ENCODE results near the gene C1QTNF8.

C1QTNF8 gene

DNA sequence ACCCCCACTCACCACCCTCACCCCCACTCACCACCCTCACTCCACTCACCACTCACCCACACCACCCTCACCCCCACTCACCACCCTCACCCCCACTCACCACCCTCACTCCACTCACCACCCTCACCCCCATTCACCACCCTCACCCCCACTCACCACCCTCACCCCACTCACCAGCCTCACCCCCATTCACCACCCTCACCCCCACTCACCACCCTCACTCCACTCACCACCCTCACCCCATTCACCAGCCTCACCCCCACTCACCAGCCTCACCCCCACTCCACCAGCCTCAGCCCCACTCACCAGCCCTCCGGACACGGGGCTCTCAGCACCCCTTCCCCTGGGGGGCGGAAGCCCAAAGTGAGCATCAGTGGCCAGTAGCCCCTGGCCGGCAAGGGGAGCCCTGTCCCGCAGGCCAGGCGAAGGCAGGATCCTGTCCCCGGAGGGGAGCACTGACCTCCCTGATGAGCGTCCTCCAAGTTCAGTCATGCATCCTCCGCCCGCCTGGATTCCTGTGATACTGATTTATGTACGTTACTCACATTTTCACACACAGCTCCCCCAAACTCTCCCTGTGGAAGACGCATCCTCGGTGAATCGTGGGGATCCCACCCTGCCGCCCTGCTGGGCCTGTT is 18.0 kb upstream of the C1QTNF8 start:
- no peak for ATAC-seq
- TF ChIP-seq ZFP30 (CRISPR knock-in tag; IDR thresholded peaks at IDR 0.05) = no peak
- TF ChIP-seq, protein P1, sequence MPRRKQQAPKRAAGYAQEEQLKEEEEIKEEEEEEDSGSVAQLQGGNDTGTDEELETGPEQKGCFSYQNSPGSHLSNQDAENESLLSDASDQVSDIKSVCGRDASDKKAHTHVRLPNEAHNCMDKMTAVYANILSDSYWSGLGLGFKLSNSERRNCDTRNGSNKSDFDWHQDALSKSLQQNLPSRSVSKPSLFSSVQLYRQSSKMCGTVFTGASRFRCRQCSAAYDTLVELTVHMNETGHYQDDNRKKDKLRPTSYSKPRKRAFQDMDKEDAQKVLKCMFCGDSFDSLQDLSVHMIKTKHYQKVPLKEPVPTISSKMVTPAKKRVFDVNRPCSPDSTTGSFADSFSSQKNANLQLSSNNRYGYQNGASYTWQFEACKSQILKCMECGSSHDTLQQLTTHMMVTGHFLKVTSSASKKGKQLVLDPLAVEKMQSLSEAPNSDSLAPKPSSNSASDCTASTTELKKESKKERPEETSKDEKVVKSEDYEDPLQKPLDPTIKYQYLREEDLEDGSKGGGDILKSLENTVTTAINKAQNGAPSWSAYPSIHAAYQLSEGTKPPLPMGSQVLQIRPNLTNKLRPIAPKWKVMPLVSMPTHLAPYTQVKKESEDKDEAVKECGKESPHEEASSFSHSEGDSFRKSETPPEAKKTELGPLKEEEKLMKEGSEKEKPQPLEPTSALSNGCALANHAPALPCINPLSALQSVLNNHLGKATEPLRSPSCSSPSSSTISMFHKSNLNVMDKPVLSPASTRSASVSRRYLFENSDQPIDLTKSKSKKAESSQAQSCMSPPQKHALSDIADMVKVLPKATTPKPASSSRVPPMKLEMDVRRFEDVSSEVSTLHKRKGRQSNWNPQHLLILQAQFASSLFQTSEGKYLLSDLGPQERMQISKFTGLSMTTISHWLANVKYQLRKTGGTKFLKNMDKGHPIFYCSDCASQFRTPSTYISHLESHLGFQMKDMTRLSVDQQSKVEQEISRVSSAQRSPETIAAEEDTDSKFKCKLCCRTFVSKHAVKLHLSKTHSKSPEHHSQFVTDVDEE (CRISPR knock-in tag; IDR thresholded peaks at IDR 0.05) = no peak
- TF ChIP-seq RARB (CRISPR knock-in tag; IDR thresholded peaks at IDR 0.05) = no peak
- TF ChIP-seq ARNTL (CRISPR knock-in tag; IDR thresholded peaks at IDR 0.05; ENCODE audit: borderline replicate concordance, low read depth) = no peak
- TF ChIP-seq ZNF565 (CRISPR knock-in tag; conservative IDR thresholded peaks at IDR 0.05; ENCODE audit: low read depth) = no peak
- TF ChIP-seq TOX (CRISPR knock-in tag; IDR thresholded peaks at IDR 0.05; ENCODE audit: borderline replicate concordance) = no peak
- no peak for TF ChIP-seq CSDC2 (CRISPR knock-in tag; IDR thresholded peaks at IDR 0.05)
- TF ChIP-seq ZNF70 (CRISPR knock-in tag; IDR thresholded peaks at IDR 0.05) = no peak
- no peak for TF ChIP-seq TCF4 (CRISPR knock-in tag; IDR thresholded peaks at IDR 0.05; ENCODE audit: borderline replicate concordance)
- TF ChIP-seq ZFP3 (CRISPR knock-in tag; IDR thresholded peaks at IDR 0.05) = no peak
- TF ChIP-seq GLIS3 (CRISPR knock-in tag; IDR thresholded peaks at IDR 0.05) = no peak
- TF ChIP-seq ZNF8 (CRISPR knock-in tag; IDR thresholded peaks at IDR 0.05) = no peak
- TF ChIP-seq SNAI2 (CRISPR knock-in tag; IDR thresholded peaks at IDR 0.05) = no peak
- TF ChIP-seq ISL1 (CRISPR knock-in tag; IDR thresholded peaks at IDR 0.05) = no peak
- no peak for TF ChIP-seq OSR1 (CRISPR knock-in tag; IDR thresholded peaks at IDR 0.05)
- TF ChIP-seq, protein P2, sequence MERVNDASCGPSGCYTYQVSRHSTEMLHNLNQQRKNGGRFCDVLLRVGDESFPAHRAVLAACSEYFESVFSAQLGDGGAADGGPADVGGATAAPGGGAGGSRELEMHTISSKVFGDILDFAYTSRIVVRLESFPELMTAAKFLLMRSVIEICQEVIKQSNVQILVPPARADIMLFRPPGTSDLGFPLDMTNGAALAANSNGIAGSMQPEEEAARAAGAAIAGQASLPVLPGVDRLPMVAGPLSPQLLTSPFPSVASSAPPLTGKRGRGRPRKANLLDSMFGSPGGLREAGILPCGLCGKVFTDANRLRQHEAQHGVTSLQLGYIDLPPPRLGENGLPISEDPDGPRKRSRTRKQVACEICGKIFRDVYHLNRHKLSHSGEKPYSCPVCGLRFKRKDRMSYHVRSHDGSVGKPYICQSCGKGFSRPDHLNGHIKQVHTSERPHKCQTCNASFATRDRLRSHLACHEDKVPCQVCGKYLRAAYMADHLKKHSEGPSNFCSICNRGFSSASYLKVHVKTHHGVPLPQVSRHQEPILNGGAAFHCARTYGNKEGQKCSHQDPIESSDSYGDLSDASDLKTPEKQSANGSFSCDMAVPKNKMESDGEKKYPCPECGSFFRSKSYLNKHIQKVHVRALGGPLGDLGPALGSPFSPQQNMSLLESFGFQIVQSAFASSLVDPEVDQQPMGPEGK (CRISPR knock-in tag; IDR thresholded peaks at IDR 0.05; ENCODE audit: borderline replicate concordance) = no peak
- TF ChIP-seq ESRRG (CRISPR knock-in tag; IDR thresholded peaks at IDR 0.05) = no peak

DNA sequence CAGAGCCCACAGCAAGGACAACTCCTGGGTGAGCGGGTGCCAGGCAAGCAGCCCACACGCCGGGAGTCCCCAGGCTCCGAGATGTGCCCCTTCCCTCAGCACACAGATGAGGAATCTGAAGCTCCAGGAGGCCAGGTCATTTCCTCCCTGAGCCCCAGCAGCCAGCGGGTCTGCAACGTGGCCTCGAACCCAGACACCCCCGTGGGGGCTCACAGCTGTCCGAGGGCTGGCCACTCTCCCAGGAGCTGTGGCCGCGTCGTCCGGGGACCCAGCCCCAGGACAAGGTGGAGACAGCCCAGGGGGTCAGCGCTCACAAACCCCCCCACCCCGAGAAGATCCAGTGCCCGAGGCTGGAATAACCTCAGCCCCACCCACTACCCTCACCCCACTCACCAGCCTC is 17.4 kb upstream of the C1QTNF8 start:
- no peak for TF ChIP-seq CSDC2 (CRISPR knock-in tag; IDR thresholded peaks at IDR 0.05)
- no peak for TF ChIP-seq TCF4 (CRISPR knock-in tag; IDR thresholded peaks at IDR 0.05; ENCODE audit: borderline replicate concordance)
- no peak for TF ChIP-seq SNAI2 (CRISPR knock-in tag; IDR thresholded peaks at IDR 0.05)
- TF ChIP-seq, protein P2 (CRISPR knock-in tag; IDR thresholded peaks at IDR 0.05; ENCODE audit: borderline replicate concordance) = no peak
- no peak for TF ChIP-seq BACH2 (CRISPR knock-in tag; IDR thresholded peaks at IDR 0.05; ENCODE audit: borderline replicate concordance)
- TF ChIP-seq ZFP30 (CRISPR knock-in tag; IDR thresholded peaks at IDR 0.05) = no peak
- TF ChIP-seq GLIS3 (CRISPR knock-in tag; IDR thresholded peaks at IDR 0.05) = no peak
- no peak for TF ChIP-seq TOX (CRISPR knock-in tag; IDR thresholded peaks at IDR 0.05; ENCODE audit: borderline replicate concordance)
- TF ChIP-seq, protein P1 (CRISPR knock-in tag; IDR thresholded peaks at IDR 0.05) = no peak
- TF ChIP-seq, protein P3, sequence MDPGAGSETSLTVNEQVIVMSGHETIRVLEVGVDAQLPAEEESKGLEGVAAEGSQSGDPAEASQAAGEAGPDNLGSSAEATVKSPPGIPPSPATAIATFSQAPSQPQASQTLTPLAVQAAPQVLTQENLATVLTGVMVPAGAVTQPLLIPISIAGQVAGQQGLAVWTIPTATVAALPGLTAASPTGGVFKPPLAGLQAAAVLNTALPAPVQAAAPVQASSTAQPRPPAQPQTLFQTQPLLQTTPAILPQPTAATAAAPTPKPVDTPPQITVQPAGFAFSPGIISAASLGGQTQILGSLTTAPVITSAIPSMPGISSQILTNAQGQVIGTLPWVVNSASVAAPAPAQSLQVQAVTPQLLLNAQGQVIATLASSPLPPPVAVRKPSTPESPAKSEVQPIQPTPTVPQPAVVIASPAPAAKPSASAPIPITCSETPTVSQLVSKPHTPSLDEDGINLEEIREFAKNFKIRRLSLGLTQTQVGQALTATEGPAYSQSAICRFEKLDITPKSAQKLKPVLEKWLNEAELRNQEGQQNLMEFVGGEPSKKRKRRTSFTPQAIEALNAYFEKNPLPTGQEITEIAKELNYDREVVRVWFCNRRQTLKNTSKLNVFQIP (CRISPR knock-in tag; IDR thresholded peaks at IDR 0.05; ENCODE audit: borderline replicate concordance, low read depth) = no peak
- no peak for TF ChIP-seq OSR1 (CRISPR knock-in tag; IDR thresholded peaks at IDR 0.05)
- no peak for TF ChIP-seq ZNF565 (CRISPR knock-in tag; conservative IDR thresholded peaks at IDR 0.05; ENCODE audit: low read depth)
- TF ChIP-seq, protein P4, sequence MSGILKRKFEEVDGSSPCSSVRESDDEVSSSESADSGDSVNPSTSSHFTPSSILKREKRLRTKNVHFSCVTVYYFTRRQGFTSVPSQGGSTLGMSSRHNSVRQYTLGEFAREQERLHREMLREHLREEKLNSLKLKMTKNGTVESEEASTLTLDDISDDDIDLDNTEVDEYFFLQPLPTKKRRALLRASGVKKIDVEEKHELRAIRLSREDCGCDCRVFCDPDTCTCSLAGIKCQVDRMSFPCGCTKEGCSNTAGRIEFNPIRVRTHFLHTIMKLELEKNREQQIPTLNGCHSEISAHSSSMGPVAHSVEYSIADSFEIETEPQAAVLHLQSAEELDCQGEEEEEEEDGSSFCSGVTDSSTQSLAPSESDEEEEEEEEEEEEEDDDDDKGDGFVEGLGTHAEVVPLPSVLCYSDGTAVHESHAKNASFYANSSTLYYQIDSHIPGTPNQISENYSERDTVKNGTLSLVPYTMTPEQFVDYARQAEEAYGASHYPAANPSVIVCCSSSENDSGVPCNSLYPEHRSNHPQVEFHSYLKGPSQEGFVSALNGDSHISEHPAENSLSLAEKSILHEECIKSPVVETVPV (CRISPR knock-in tag; IDR thresholded peaks at IDR 0.05) = no peak
- ATAC-seq = no peak

Data from SK-N-SH treated with all-trans-retinoic acid at 6 μM for 48 hours (cell line).